Skin of body (tissue), 3 donors: ENCODE measurements around the gene FUZ. TPM values are rescaled to one million over a fixed set of nuclear protein-coding genes. Genes with fewer than 3 reads are reported as not detected.

Experiments used
- DNase-seq: peaks from one replicate; lab custom pipeline; 2025; lab: John Stamatoyannopoulos, UW
- small RNA-seq: library from RNA; depleted of rRNA; stranded (forward); fragments of <200 nt; gene quantifications from one replicate; pipeline ENCODE3, GENCODE V24; 2014; ENCODE audit warnings: low replicate concordance
- total RNA-seq: library from RNA; depleted of rRNA; stranded (reverse); fragments of >200 nt; gene quantifications from one replicate; pipeline ENCODE4 v1.2.3, GENCODE V29; 2014

The FUZ gene
- total RNA-seq, 1 donor from 2014 or later, result 13.4 TPM

- no peak for DNase-seq
These were observed 51.9 kb downstream of the FUZ start for GRCh38 chr19:49761249-49761624.

- DNase-seq, result no peak
These were observed 54.8 kb downstream of the FUZ start for GRCh38 chr19:49758292-49758691.

Small RNAs within 50 kb of the gene (small RNA-seq; reads per million reads assigned to genes)
- gene MIR4749, result not detected
- not detected for gene MIR6799
- not detected for gene RNU6-841P

Other genes starting within 250 kb of the FUZ start
- 28.4 TPM for gene NOSIP, start 232.7 kb downstream of the FUZ start, total RNA-seq
- gene PRRG2, start 232.0 kb downstream of the FUZ start, total RNA-seq, result 2.8 TPM
- gene PRR12, start 222.1 kb downstream of the FUZ start, total RNA-seq, result 6.9 TPM
- 10.2 TPM for gene RRAS, start 173.1 kb downstream of the FUZ start, total RNA-seq
- gene SCAF1, start 171.1 kb downstream of the FUZ start, total RNA-seq, result 8.5 TPM
- gene IRF3, start 147.4 kb downstream of the FUZ start, total RNA-seq, result 42.6 TPM
- gene BCL2L12, start 147.4 kb downstream of the FUZ start, total RNA-seq, result 5.0 TPM
- gene PRMT1, start 136.0 kb downstream of the FUZ start, total RNA-seq, result 129 TPM
- gene ADM5, start 123.7 kb downstream of the FUZ start, total RNA-seq, result 0.69 TPM
- gene CPT1C, start 122.2 kb downstream of the FUZ start, total RNA-seq, result 1.6 TPM
- gene TSKS, start 50.0 kb downstream of the FUZ start, total RNA-seq, result 0.30 TPM
- gene AP2A1, start 46.3 kb downstream of the FUZ start, total RNA-seq, result 31.4 TPM
- gene MED25, start 5.0 kb upstream of the FUZ start, total RNA-seq, result 17.4 TPM
- gene PTOV1, start 37.9 kb upstream of the FUZ start, total RNA-seq, result 46.4 TPM
- 25.2 TPM for gene PNKP, start 54.3 kb upstream of the FUZ start, total RNA-seq
- 4.3 TPM for gene AKT1S1, start 64.1 kb upstream of the FUZ start, total RNA-seq
- gene TBC1D17, start 64.4 kb upstream of the FUZ start, total RNA-seq, result 12.9 TPM
- 0.49 TPM for gene IL4I1, start 83.6 kb upstream of the FUZ start, total RNA-seq
- gene ATF5, start 115.9 kb upstream of the FUZ start, total RNA-seq, result 2.0 TPM
- gene NUP62, start 116.2 kb upstream of the FUZ start, total RNA-seq, result 19.0 TPM
- 0.79 TPM for gene SIGLEC11, start 147.9 kb upstream of the FUZ start, total RNA-seq
- gene VRK3, start 212.1 kb upstream of the FUZ start, total RNA-seq, result 15.2 TPM
- gene ZNF473, start 212.7 kb upstream of the FUZ start, total RNA-seq, result 5.1 TPM